HG02571 (cell line): ENCODE measurements around the gene SLC25A18.

Experiments used
- ATAC-seq: cut with Tn5 transposase; IDR thresholded peaks from one replicate; pipeline ENCODE4 v1.9.1; 2021; ENCODE audit warnings: mild to moderate bottlenecking, moderate library complexity; ENCODE audit not compliant: unreplicated experiment

Gene SLC25A18

GRCh38 chr22:17569971-17570511, 6.7 kb downstream of the SLC25A18 start:
- ATAC-seq, result no peak

GRCh38 chr22:17570851-17571631, 7.7 kb downstream of the SLC25A18 start:
- no peak for ATAC-seq

- ATAC-seq, result no peak
These were observed 11.9 kb downstream of the SLC25A18 start for GRCh38 chr22:17575151-17575550.

- no peak for ATAC-seq
These were observed 12.4 kb downstream of the SLC25A18 start for GRCh38 chr22:17575681-17576080.

- ATAC-seq, result no peak
These were observed 13.2 kb downstream of the SLC25A18 start for GRCh38 chr22:17576470-17576869.

- no peak for ATAC-seq
These were observed 14.9 kb downstream of the SLC25A18 start for GRCh38 chr22:17578136-17578754.

- ATAC-seq, result no peak
These were observed 16.3 kb downstream of the SLC25A18 start for GRCh38 chr22:17579535-17579981.

GRCh38 chr22:17580441-17581031, 17.2 kb downstream of the SLC25A18 start:
- ATAC-seq, result no peak

GRCh38 chr22:17581056-17581455, 17.8 kb downstream of the SLC25A18 start:
- ATAC-seq, result no peak

GRCh38 chr22:17581631-17582030, 18.3 kb downstream of the SLC25A18 start:
- ATAC-seq, result no peak

GRCh38 chr22:17583151-17583550, 19.9 kb downstream of the SLC25A18 start:
- ATAC-seq, result no peak

GRCh38 chr22:17586831-17587440, 23.6 kb downstream of the SLC25A18 start:
- ATAC-seq, result no peak

- no peak for ATAC-seq
These were observed 24.3 kb downstream of the SLC25A18 start for GRCh38 chr22:17587629-17588028.

GRCh38 chr22:17588606-17589005, 25.3 kb downstream of the SLC25A18 start:
- no peak for ATAC-seq

- ATAC-seq, result no peak
These were observed 26.6 kb downstream of the SLC25A18 start for GRCh38 chr22:17589810-17590375.

GRCh38 chr22:17590586-17590985, 27.3 kb downstream of the SLC25A18 start:
- no peak for ATAC-seq

- no peak for ATAC-seq
These were observed 28.9 kb downstream of the SLC25A18 start for GRCh38 chr22:17592201-17592600.

GRCh38 chr22:17596226-17596625, 32.9 kb downstream of the SLC25A18 start:
- no peak for ATAC-seq

- no peak for ATAC-seq
These were observed 33.9 kb downstream of the SLC25A18 start for GRCh38 chr22:17597217-17597616.

- ATAC-seq, result no peak
These were observed 35.0 kb downstream of the SLC25A18 start for GRCh38 chr22:17598318-17598717.

GRCh38 chr22:17601031-17601430, 37.7 kb downstream of the SLC25A18 start:
- ATAC-seq, result no peak
